IMR-90 (cell line): ENCODE data around the gene CXXC4. TPM values are rescaled to one million over a fixed set of nuclear protein-coding genes. Genes with fewer than 3 reads are reported as not detected.

Experiments used
- ATAC-seq: fragments of 200-7000 bp; cut with Tn5 transposase; 2 replicates; pipeline ENCODE4 v1.9.1; 2020; ENCODE audit warnings: low read depth, mild to moderate bottlenecking, moderate library complexity
- BruUV-seq: library from RNA; stranded (reverse); fragments of 400-500 nt; replicated peaks from 2 replicates; lab custom pipeline; 2021; lab: Mats Ljungman, UMichigan
- CTCF ChIA-PET: fragments of 300-600 bp; formaldehyde crosslinking; extraction: SDS; loops from one replicate; lab custom pipeline; 2021; ENCODE audit warnings: antibody characterized with exemption; lab: Yijun Ruan, JAX
- POLR2A ChIA-PET: fragments of 300-600 bp; sonication (Branson Sonifier 250); formaldehyde crosslinking; loops from one replicate; lab custom pipeline; 2022; ENCODE audit warnings: antibody characterized with exemption; ENCODE audit not compliant: unreplicated experiment; lab: Charles Lee
- DNase-seq: peaks from one replicate; pipeline ENCODE4 v3.0.0; 2013
- H2AFZ ChIP-seq: replicated peaks from 2 replicates; pipeline ENCODE3; 2013; ENCODE audit warnings: low read length, mild to moderate bottlenecking; ENCODE audit not compliant: poor library complexity
- H2AK5ac ChIP-seq: 2 replicates; pipeline ENCODE4 v1.6.1; 2013; ENCODE audit warnings: low read depth, low read length, inconsistent platforms
- H2AK9ac ChIP-seq: replicated peaks from 2 replicates; pipeline ENCODE3; 2013; ENCODE audit warnings: mild to moderate bottlenecking, low read depth, low read length, moderate library complexity; ENCODE audit not compliant: poor library complexity
- H2BK120ac ChIP-seq: 2 replicates; pipeline ENCODE4 v1.6.1; 2013; ENCODE audit warnings: low read depth, low read length, inconsistent platforms
- H2BK15ac ChIP-seq: 3 replicates; pipeline ENCODE4 v1.6.1; 2013; ENCODE audit warnings: low read depth, low read length, inconsistent platforms
- H2BK20ac ChIP-seq: 2 replicates; pipeline ENCODE4 v1.6.1; 2013; ENCODE audit warnings: low read depth, mild to moderate bottlenecking, inconsistent platforms, low read length, moderate library complexity
- H2BK5ac ChIP-seq: 2 replicates; pipeline ENCODE4 v1.6.1; 2013; ENCODE audit warnings: mild to moderate bottlenecking, low read depth, low read length, inconsistent platforms; ENCODE audit not compliant: poor library complexity, severe bottlenecking
- H3K14ac ChIP-seq: replicated peaks from 2 replicates; pipeline ENCODE4 v1.6.1; 2013; ENCODE audit warnings: low read depth, low read length, inconsistent platforms
- H3K18ac ChIP-seq: 2 replicates; pipeline ENCODE4 v1.6.1; 2013; ENCODE audit warnings: low read depth, low read length, control low read depth
- H3K23ac ChIP-seq: 2 replicates; pipeline ENCODE4 v1.6.1; 2013; ENCODE audit warnings: low read depth, low read length, inconsistent platforms
- H3K27ac ChIP-seq: 2 replicates; pipeline ENCODE4 v1.5.1; 2013; ENCODE audit warnings: mild to moderate bottlenecking, control low read depth, low read length; ENCODE audit not compliant: insufficient read depth
- H3K27me3 ChIP-seq: 2 replicates; pipeline ENCODE4 v1.6.1; 2013; ENCODE audit warnings: low read length; ENCODE audit not compliant: control insufficient read depth, insufficient read depth
- H3K36me3 ChIP-seq: 2 replicates; pipeline ENCODE4 v1.6.1; 2013; ENCODE audit warnings: low read length, mixed read lengths; ENCODE audit not compliant: control insufficient read depth, insufficient read depth
- H3K4ac ChIP-seq: 2 replicates; pipeline ENCODE4 v1.6.1; 2013; ENCODE audit warnings: low read depth, low read length, inconsistent platforms
- H3K4me1 ChIP-seq: 2 replicates; pipeline ENCODE4 v1.6.1; 2013; ENCODE audit warnings: low read length, mixed read lengths; ENCODE audit not compliant: control insufficient read depth, insufficient read depth
- H3K4me2 ChIP-seq: 2 replicates; pipeline ENCODE4 v1.6.1; 2013; ENCODE audit warnings: low read depth, mild to moderate bottlenecking, control low read depth, low read length, moderate library complexity
- H3K4me3 ChIP-seq: 2 replicates; pipeline ENCODE4 v1.5.1; 2013; ENCODE audit warnings: low read depth, mild to moderate bottlenecking, control low read depth, low read length, moderate library complexity; ENCODE audit not compliant: insufficient read depth
- H3K56ac ChIP-seq: 2 replicates; pipeline ENCODE4 v1.6.1; 2013; ENCODE audit warnings: low read length, inconsistent platforms; ENCODE audit not compliant: insufficient read depth; ENCODE audit errors: extremely low read depth
- H3K79me1 ChIP-seq, 2 experiments: 2 replicates each; pipeline ENCODE4 v1.6.1; 2013; ENCODE audit warnings: low read length in 2 of 2, inconsistent platforms in 1 of 2, low read depth in 1 of 2
- H3K9ac ChIP-seq: 2 replicates; pipeline ENCODE4 v1.6.1; 2013; ENCODE audit warnings: low read depth, low read length, control low read depth
- H3K9me1 ChIP-seq: 2 replicates; pipeline ENCODE4 v1.6.1; 2013; ENCODE audit warnings: low read length, inconsistent platforms; ENCODE audit not compliant: insufficient read depth
- H3K9me3 ChIP-seq: 2 replicates; pipeline ENCODE4 v1.6.1; 2013; ENCODE audit warnings: low read length; ENCODE audit not compliant: control insufficient read depth, insufficient read depth
- H4K20me1 ChIP-seq: 2 replicates; pipeline ENCODE4 v1.6.1; 2013; ENCODE audit warnings: low read length, inconsistent platforms; ENCODE audit not compliant: insufficient read depth
- H4K5ac ChIP-seq: 2 replicates; pipeline ENCODE4 v1.6.1; 2013; ENCODE audit warnings: mild to moderate bottlenecking, low read depth, low read length, control low read depth
- H4K8ac ChIP-seq, 2 experiments: 2 replicates each; pipeline ENCODE4 v1.6.1; 2013; ENCODE audit warnings: low read depth in 2 of 2, low read length in 2 of 2, control low read depth in 1 of 2, inconsistent platforms in 1 of 2
- H4K91ac ChIP-seq: 2 replicates; pipeline ENCODE4 v1.6.1; 2013; ENCODE audit warnings: low read depth, low read length, inconsistent platforms; ENCODE audit not compliant: insufficient read depth
- BHLHE40 ChIP-seq: fragments of 150-350 bp; IDR thresholded peaks from 2 replicates; pipeline ENCODE4 v1.6.1; 2016; ENCODE audit warnings: mild to moderate bottlenecking, low read depth, low read length
- CHD1 ChIP-seq: IDR thresholded peaks from 2 replicates; pipeline ENCODE4 v1.6.1; 2012; ENCODE audit warnings: low read depth, low read length, improper control_type of control experiment
- FOS ChIP-seq: fragments of 150-350 bp; IDR thresholded peaks from 2 replicates; pipeline ENCODE4 v1.6.1; 2016; ENCODE audit warnings: low read depth, low read length
- MAFK ChIP-seq: IDR thresholded peaks from 2 replicates; pipeline ENCODE4 v1.6.1; 2012; ENCODE audit warnings: low read depth, low read length, improper control_type of control experiment
- MAZ ChIP-seq: IDR thresholded peaks from 2 replicates; pipeline ENCODE4 v1.6.1; 2012; ENCODE audit warnings: low read depth, mild to moderate bottlenecking, low read length, improper control_type of control experiment, moderate library complexity, borderline replicate concordance
- MXI1 ChIP-seq: IDR thresholded peaks from 2 replicates; pipeline ENCODE4 v1.6.1; 2012; ENCODE audit warnings: low read depth, mild to moderate bottlenecking, low read length, moderate library complexity, borderline replicate concordance
- NFE2L2 ChIP-seq: fragments of 150-350 bp; IDR thresholded peaks from 2 replicates; pipeline ENCODE4 v1.6.1; 2016; ENCODE audit warnings: low read depth, mild to moderate bottlenecking, low read length
- POLR2A ChIP-seq: IDR thresholded peaks from 2 replicates; pipeline ENCODE4 v1.6.1; 2012; ENCODE audit warnings: mild to moderate bottlenecking, low read depth, low read length
- RAD21 ChIP-seq: IDR thresholded peaks from 2 replicates; pipeline ENCODE4 v1.6.1; 2012; ENCODE audit warnings: low read length, improper control_type of control experiment
- RCOR1 ChIP-seq: IDR thresholded peaks from 2 replicates; pipeline ENCODE4 v1.6.1; 2012; ENCODE audit warnings: mild to moderate bottlenecking, low read length, improper control_type of control experiment; ENCODE audit not compliant: insufficient replicate concordance
- SMC3 ChIP-seq: fragments of 150-350 bp; IDR thresholded peaks from 2 replicates; pipeline ENCODE4 v1.6.1; 2016; ENCODE audit warnings: low read depth, mild to moderate bottlenecking, antibody characterized with exemption, low read length, moderate library complexity
- USF2 ChIP-seq: fragments of 150-350 bp; IDR thresholded peaks from 2 replicates; pipeline ENCODE4 v1.6.1; 2017; ENCODE audit warnings: mild to moderate bottlenecking, antibody characterized with exemption, low read length, low read depth
- WGBS, 2 experiments: methylation state at CpG; one replicate each; pipeline versions ENCODE4 v1.1.5 to v1.1.7; 2013; ENCODE audit warnings: missing lambda C conversion rate in 2 of 2; ENCODE audit not compliant: insufficient read length in 1 of 2; ENCODE audit errors: extremely low coverage in 2 of 2; 5-methylcytosine and 5-hydroxymethylcytosine counted together
- dilution Hi-C: fragments of 300-500 bp; cut with HindIII; formaldehyde crosslinking; loops from one replicate; pipeline ENCODE4 v1.14.3; 2018; ENCODE audit warnings: low sequenced_read_pairs; ENCODE audit not compliant: unreplicated experiment
- in situ Hi-C: fragments of 300-500 bp; cut with MboI; formaldehyde crosslinking; loops from 3 replicates; pipeline ENCODE4 v1.14.3; 2019; ENCODE audit warnings: low sequenced_read_pairs, inconsistent platforms, mixed read lengths
- intact Hi-C: fragments of 100-400 bp; cut with micrococcal nuclease; formaldehyde crosslinking; loops from 2 replicates; pipeline ENCODE4 v1.10.0; 2022
- polyA plus RNA-seq, 3 experiments: library from polyadenylated mRNA; depleted of rRNA; stranded (reverse); fragments of >200 nt; gene quantifications; 2 replicates each; pipeline ENCODE4 v1.2.3, GENCODE V29; 2012; ENCODE audit warnings: low replicate concordance in 1 of 3
- total RNA-seq: library from RNA; depleted of rRNA; stranded (reverse); fragments of >200 nt; gene quantifications from 2 replicates; pipeline ENCODE4 v1.2.3, GENCODE V29; 2012
- TF ChIP-seq, protein P1 (sequence below): conservative IDR thresholded peaks from 2 replicates; pipeline ENCODE4 v1.5.1; 2012; ENCODE audit warnings: mild to moderate bottlenecking, low read depth, low read length, improper control_type of control experiment
- TF ChIP-seq, protein P2 (sequence below): fragments of 150-350 bp; IDR thresholded peaks from 2 replicates; pipeline ENCODE4 v1.6.1; 2016; ENCODE audit warnings: low read depth, mild to moderate bottlenecking, low read length, moderate library complexity, borderline replicate concordance

Gene CXXC4
- total and polyA plus RNA-seq, 2 of the 4 experiments (the other 2 are of a cell fraction): not detected

DNA sequence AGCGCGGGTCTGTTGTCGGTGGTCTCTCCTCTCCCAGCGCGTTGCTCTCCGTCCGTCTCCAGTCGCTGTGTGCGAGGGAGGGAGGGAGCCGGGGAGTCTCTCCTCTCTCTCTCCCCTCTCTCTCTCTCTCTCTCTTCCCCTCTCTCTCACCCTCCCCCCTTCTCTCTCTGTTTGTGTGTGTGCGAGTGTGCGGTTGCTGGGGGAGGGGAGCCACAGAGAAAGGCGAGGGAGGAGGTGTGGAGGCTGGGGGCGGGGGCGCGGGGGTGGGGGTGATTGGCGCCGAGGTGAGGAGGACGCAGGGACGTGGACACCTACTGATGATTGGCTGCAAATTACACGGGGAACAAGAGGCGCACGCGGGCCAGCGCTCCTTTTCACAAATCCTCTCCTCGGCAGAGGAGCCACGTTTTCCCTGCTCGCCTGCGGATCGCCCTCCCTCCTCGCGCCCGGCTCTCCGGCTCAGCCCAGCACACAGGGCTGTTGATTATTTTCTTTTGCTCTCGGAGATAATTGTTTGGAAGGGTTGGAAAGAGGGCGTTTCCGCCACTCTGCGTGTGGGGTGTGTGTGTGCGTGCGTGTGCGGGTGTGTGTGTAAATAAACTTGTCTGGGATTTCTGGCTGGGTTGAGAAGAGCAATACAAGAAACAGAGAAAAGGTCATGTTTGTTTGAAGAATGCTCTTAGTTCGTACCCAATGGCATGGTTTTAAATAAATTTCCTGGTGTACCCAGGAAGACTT, at the start of gene CXXC4 (continued):
- no peak for TF ChIP-seq POLR2A

DNA sequence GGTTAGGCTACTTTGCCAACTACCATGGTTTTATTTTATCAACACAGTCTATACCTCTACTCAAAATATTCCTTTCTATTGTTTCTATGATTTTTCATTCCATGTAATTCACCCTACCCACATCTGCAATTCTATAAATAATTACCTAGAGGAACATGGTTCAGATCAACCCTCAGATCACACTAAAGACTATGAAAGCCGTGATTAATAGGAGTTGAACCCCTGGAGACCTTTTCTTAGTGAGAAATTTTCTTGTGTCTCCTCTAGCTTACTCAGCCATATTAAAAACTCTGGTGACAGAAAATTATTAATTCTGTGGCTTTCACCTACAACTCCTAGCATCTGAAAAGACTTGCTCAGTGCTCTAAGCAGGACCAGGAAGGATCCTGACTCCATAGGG, 38.5 kb upstream of the CXXC4 start:
- no peak overlapping the region for H3K4me2 ChIP-seq
- no peak overlapping the region for H3K4ac ChIP-seq
- H3K56ac ChIP-seq: no peak overlapping the region
- no peaks in the 10 kb centered on the region for H3K9me1 ChIP-seq
- in situ Hi-C loops: no loop called here
- H2AK5ac ChIP-seq: no peak overlapping the region
- no peaks in the 10 kb centered on the region for H3K9me3 ChIP-seq
- H4K91ac ChIP-seq: no peak overlapping the region
- no peak overlapping the region for H2AFZ ChIP-seq
- BruUV-seq: no TSS peak
- no peak overlapping the region for H2BK15ac ChIP-seq
- H4K20me1 ChIP-seq: no peaks in the 10 kb centered on the region
- no peak overlapping the region for H2BK120ac ChIP-seq
- no peak overlapping the region for H3K14ac ChIP-seq
- no peak for DNase-seq
- no peak overlapping the region for H2AK9ac ChIP-seq
- no CpG with 5 or more reads among the region's 1 CpG for WGBS, 2 experiments
- H3K4me1 ChIP-seq: no peaks in the 10 kb centered on the region
- H3K79me1 ChIP-seq: no peaks in the 10 kb centered on the region
- H4K8ac ChIP-seq: no peak overlapping the region
- H3K27me3 ChIP-seq: no peaks in the 10 kb centered on the region
- CTCF ChIA-PET: no interaction called here
- no peak overlapping the region for H2BK20ac ChIP-seq
- no peak overlapping the region for H3K18ac ChIP-seq
- no peak overlapping the region for H2BK5ac ChIP-seq
- no peak overlapping the region for H3K4me3 ChIP-seq
- H3K36me3 ChIP-seq: no peaks in the 10 kb centered on the region
- H4K5ac ChIP-seq: no peak overlapping the region
- intact Hi-C loops: no loop called here
- ATAC-seq: no peak
- no peak overlapping the region for H3K9ac ChIP-seq
- H3K23ac ChIP-seq: no peak overlapping the region
- TF ChIP-seq MAZ: no peak
- TF ChIP-seq SMC3: no peak
- TF ChIP-seq, protein P1, sequence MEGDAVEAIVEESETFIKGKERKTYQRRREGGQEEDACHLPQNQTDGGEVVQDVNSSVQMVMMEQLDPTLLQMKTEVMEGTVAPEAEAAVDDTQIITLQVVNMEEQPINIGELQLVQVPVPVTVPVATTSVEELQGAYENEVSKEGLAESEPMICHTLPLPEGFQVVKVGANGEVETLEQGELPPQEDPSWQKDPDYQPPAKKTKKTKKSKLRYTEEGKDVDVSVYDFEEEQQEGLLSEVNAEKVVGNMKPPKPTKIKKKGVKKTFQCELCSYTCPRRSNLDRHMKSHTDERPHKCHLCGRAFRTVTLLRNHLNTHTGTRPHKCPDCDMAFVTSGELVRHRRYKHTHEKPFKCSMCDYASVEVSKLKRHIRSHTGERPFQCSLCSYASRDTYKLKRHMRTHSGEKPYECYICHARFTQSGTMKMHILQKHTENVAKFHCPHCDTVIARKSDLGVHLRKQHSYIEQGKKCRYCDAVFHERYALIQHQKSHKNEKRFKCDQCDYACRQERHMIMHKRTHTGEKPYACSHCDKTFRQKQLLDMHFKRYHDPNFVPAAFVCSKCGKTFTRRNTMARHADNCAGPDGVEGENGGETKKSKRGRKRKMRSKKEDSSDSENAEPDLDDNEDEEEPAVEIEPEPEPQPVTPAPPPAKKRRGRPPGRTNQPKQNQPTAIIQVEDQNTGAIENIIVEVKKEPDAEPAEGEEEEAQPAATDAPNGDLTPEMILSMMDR: no peak
- no peak for TF ChIP-seq CHD1
- no peak for TF ChIP-seq POLR2A
- TF ChIP-seq BHLHE40: no peak
- no peak for TF ChIP-seq NFE2L2
- no peak for TF ChIP-seq RAD21
- no peak for TF ChIP-seq MXI1
- TF ChIP-seq USF2: no peak
- TF ChIP-seq RCOR1: no peak
- no peak for TF ChIP-seq MAFK
- TF ChIP-seq FOS: no peak
- TF ChIP-seq, protein P2, sequence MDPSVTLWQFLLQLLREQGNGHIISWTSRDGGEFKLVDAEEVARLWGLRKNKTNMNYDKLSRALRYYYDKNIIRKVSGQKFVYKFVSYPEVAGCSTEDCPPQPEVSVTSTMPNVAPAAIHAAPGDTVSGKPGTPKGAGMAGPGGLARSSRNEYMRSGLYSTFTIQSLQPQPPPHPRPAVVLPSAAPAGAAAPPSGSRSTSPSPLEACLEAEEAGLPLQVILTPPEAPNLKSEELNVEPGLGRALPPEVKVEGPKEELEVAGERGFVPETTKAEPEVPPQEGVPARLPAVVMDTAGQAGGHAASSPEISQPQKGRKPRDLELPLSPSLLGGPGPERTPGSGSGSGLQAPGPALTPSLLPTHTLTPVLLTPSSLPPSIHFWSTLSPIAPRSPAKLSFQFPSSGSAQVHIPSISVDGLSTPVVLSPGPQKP: no peak
- POLR2A ChIA-PET: no interaction called here
- dilution Hi-C loops: no loop called here
- no peak overlapping the region for H3K27ac ChIP-seq
